H4 (cell line): Measurements from ENCODE around the gene HOXA1. TPM values are rescaled to one million over a fixed set of nuclear protein-coding genes. Genes with fewer than 3 reads are reported as not detected.

ENCODE experiments used
- DNase-seq: peaks from one replicate; pipeline ENCODE4 v3.0.0-alpha.2; 2015; ENCODE audit warnings: low spot score
- total RNA-seq: library from RNA; depleted of rRNA; stranded (reverse); fragments of >200 nt; shearing (Covaris generic); gene quantifications from 2 replicates; pipeline ENCODE4 v1.2.3, GENCODE V29; 2014

HOXA1 gene
- total RNA-seq, 1 experiment from 2014 or later, result 3.0 TPM

DNA sequence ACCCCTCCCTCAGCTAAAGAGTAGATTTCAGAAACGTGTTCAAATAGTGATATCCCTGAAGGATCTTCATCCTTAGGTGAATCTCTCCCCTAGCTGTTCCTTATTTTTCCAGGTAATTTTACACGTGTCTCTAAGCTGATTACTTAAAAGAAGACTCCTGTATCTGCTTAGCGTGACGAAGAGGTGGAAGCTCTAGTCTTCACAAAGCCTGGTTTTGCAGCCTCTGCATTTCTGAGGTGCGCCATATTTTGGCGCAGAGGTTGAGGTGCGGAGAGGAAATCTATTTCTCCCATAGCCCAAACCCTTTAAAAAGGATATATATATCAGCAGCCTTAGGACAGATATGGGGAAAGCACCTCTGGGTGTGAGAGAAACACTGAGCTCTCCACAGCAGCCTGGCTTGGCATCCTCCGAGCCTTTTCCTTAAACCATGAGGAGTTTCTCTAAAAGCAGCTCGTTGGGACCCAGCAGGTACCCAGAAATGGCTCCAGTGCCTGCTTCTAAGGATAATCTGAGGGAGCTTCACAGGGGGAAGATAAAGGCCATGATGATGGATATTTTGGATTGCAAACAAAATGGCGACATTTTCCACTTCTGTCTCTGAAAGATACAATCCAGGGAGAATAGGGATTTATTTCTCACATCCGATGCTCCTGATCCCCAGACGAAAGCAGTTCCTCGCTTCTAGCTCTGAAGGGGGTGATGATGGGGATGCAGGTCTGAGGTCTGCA lies 9.7 kb upstream of the HOXA1 start:
- DNase-seq, result no peak

DNA sequence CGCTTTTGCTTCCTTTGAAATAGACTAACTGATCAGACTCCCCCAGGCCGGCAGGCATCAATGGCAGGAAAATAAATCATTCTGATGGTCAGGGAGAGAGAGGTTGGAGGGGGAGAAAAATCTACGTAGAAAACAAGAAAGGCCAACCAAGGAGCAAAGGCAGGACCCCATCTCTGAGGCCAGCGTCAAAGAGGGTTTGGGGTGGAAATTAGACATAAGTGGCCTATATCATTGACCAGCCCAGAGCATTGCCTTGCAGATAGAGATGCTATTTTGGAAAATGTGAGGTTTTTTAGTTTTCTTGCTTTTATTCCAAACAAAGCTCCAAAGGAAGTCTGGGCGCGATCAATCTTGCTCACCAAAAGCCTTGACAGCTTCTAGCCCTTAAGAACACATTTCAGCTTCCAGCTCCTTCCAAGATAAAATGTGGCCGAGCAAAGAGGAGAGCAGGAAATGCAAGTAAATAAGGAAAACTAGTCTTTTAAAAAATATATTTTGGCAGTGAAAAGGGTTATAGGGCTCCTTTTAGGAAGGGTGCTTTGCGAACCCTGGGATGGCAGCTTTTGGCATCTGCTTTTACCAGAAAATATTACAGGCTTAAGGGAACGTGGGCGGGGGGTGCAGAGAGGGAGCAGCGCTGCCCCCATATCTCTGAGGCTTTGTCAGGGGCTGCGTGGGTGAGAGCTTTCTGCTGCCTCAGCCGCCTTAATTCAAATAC lies 8.7 kb upstream of the HOXA1 start:
- DNase-seq, result no peak

- DNase-seq, result no peak
Measured at GRCh38 chr7:27103489-27104226, 7.9 kb upstream of the HOXA1 start.

DNA sequence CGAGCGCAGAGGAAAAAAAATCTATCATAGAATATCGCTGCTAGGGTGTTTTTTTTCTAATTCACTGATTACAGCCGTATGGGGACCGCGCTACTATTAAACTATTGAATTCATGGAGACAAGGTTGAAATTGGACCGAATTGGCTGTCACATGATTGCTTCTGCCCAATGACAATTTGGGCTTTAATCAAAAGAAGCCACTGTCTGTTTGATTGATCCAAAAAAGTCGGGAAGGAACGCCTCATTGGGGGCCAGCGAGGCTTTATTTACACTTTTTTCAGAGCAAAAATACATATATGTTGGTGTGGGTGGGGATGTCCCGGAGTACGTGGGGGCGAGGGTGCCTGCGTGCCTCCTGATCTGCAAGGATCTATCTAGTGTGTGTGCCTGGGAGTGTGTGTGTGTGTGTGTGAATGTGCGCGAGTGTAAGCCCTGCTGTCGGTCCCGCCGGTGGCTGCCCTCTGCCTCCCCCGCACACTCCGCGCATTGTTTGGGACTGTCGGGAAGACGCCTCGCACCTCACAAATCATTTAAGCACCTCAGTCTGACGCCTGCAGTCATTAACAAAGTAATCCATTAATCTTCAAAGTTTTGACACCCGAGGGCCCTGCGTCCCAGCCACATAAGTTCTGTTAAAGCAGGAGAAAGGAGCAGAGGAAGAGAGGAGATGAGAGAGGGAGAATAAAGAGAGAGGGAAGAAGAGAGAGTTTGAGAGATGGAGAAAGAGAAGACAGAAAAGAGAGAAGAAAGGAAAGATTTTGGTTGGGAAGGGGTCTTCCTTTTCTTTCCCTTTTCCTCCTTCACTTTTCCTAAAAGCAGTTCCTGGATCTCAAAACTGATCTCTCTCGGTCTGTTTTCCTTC lies 7.0 kb upstream of the HOXA1 start, which contains the start of gene HOXA2:
Gene HOXA2 (minus strand): TSS at position 103 of the 862 bp plus-strand sequence. CDS start 183 bp downstream, outside the sequence.
- no peak for DNase-seq

- DNase-seq, result no peak
Measured at GRCh38 chr7:27101957-27102580, 6.3 kb upstream of the HOXA1 start.

GRCh38 chr7:27101171-27101956 lies 5.6 kb upstream of the HOXA1 start:
- DNase-seq, result no peak

- DNase-seq, result no peak
Measured at GRCh38 chr7:27100694-27101170, 4.9 kb upstream of the HOXA1 start.

- DNase-seq, result no peak
Measured at GRCh38 chr7:27099453-27100370, 3.9 kb upstream of the HOXA1 start.

DNA sequence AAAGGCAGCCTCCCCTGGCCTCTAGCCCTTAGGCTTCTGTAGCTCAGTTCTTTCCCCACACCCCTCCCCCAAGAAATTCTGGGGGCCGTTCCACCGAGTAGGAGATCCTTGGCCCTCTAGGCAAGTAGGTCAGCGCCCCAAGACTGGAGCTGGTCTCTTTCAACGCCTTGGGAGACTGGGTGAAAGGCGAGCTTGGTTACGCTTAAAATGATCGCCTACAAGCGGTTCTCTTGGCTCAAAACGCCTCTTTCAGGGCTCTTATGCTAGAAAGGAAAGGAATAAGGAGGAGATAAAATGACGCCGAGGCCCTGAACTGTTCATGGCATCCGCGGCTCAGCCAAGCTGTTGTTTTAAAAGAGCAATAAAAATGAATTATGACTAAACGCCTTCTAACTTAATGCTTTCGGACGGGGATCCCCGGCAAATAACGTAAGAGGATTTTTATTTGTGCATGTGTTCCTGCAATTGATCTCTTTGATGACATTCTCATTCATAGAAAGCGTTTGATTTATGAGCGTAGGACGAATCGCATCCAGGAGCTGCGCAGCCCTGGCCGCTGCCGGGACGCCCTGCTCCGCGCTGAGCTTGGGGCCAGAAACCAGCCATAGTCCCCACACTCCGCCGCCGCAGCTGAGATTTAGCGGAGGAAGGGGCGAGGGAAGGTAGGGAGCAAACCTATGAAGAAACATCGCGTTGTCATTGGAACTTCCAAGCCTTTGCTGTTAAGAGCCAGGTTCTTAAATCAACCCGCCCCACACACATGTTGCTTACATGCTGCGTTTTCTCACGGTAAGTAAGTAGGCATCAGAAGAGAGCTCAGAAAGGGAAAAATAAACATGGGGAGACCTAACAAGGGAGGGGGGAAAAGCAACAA lies 3.0 kb upstream of the HOXA1 start:
- no peak for DNase-seq

GRCh38 chr7:27097686-27098577 lies 2.1 kb upstream of the HOXA1 start:
- no peak for DNase-seq

DNA sequence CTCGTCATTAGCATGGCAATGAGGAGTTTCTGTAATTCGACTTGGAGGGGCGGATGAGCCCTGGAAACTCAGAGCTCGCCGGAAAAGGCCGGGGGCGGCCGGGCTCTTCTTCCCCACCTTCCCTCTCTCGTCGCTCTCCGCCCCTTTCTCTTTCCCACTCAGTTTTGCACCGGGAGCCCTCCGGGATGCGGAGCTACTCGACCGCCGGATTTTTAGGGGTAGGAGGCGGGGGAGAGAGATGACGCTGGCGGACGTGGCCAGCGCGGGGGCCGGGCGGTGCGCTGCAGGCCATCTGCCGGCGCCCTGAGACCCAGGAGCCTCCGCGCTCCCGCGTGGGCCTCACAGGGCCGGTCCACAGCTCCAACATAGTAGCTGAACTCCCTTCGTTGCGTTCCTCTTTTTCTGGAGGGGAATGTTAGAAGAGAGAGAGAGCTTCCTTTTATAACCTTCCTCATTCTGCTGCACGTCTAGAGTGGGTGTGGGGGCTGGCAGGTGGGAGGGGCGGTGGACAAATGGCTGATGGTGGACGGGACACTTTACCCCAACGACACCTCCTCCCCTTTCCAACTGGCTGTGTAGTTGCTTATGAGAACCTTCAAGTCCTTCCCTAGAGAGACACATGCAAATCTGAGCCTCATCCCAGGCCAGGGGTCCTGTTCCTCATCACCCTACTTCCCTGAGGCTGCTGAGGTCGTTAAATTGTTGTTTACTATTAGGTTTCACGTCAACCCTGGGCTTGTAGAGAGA lies 1.1 kb upstream of the HOXA1 start:
- DNase-seq, result no peak

DNA sequence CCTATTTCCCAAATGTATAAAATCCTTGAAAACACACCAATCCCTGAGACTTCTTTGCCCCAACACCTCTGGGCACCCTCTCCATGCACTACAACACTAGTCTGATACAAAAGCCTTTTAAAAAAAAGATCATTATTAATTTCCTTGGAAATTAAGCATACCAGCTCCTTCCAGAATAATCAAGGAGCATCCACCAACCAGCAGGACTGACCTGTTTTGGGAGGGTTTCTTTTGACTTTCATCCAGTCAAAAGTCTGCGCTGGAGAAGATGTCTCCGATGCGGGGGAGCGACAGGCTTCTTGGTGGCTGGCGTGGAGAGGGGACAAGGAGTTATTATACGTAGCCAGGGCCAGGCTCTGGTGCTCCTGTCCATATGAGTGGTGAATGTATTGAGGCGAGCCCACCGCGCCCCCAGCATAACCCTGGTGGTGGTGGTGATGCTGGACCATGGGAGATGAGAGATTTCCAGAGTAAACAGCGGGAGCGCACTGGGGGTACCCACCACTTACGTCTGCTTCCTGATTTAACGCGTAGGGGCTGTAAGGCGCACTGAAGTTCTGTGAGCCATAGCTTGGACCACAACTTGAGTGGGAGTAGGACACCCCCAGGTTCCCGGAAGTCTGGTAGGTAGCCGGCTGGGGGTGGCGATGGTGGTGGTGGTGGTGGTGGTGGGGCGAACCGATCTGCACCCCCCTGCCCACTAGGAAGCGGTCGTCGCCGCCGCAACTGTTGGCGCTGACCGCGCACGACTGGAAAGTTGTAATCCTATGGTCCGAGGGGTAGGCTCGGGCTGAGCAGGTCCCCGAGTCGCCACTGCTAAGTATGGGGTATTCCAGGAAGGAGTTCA lies 527 bp downstream of the HOXA1 start:
- no peak for DNase-seq

GRCh38 chr7:27094304-27095049 lies 1.3 kb downstream of the HOXA1 start:
- DNase-seq, result no peak

GRCh38 chr7:27093184-27093895 lies 2.5 kb downstream of the HOXA1 start:
- DNase-seq, result no peak
